ENCODE data around the gene ZNF507.

- TF ChIP-seq CTCF (IDR thresholded peaks at IDR 0.05) (no peak), EZH2 (IDR thresholded peaks at IDR 0.05) (no peak)
Observed at GRCh38 chr19:32404933-32405430, 59.6 kb downstream of the ZNF507 start.
